Endodermal cell (in vitro differentiated cells): ENCODE measurements around the gene MXD3. TPM values are rescaled to one million over a fixed set of nuclear protein-coding genes. Genes with fewer than 3 reads are reported as not detected.
A peak's percentile ranks its signal among the peaks of the same experiment; 100 is the strongest.

Source experiments
- DNase-seq: peaks from one replicate; pipeline ENCODE4 v3.0.0-alpha.2; 2017
- H3K27ac ChIP-seq: 2 replicates; pipeline ENCODE4 v1.5.1; 2013; ENCODE audit warnings: mild to moderate bottlenecking, low read depth, low read length, moderate library complexity
- H3K27me3 ChIP-seq: 2 replicates; pipeline ENCODE4 v1.6.1; 2013; ENCODE audit warnings: mild to moderate bottlenecking, low read length, moderate library complexity; ENCODE audit not compliant: insufficient read depth, control insufficient read depth, poor library complexity, severe bottlenecking
- H3K36me3 ChIP-seq: 2 replicates; pipeline ENCODE4 v1.7.0; 2013; ENCODE audit warnings: mild to moderate bottlenecking, low read length, moderate library complexity; ENCODE audit not compliant: control insufficient read depth, insufficient read depth
- H3K4me1 ChIP-seq: one replicate; pipeline ENCODE4 v1.7.0; 2013; ENCODE audit warnings: low read length; ENCODE audit not compliant: control insufficient read depth, insufficient read depth
- H3K4me3 ChIP-seq: 2 replicates; pipeline ENCODE4 v1.5.1; 2013; ENCODE audit warnings: mild to moderate bottlenecking, low read length, moderate library complexity
- H3K9ac ChIP-seq: 2 replicates; pipeline ENCODE4 v1.6.1; 2013; ENCODE audit warnings: mild to moderate bottlenecking, low read length, moderate library complexity; ENCODE audit not compliant: poor library complexity, severe bottlenecking; ENCODE audit errors: extremely low read depth
- H3K9me3 ChIP-seq: 2 replicates; pipeline ENCODE4 v1.6.1; 2013; ENCODE audit warnings: mild to moderate bottlenecking, low read length, moderate library complexity; ENCODE audit not compliant: control insufficient read depth
- H3K27ac Mint-ChIP-seq: 2 replicates; pipeline ENCODE4 v1.8.0; 2020; ENCODE audit warnings: mixed read lengths
- H3K27me3 Mint-ChIP-seq: 2 replicates; pipeline ENCODE4 v1.8.0; 2021; ENCODE audit warnings: mild to moderate bottlenecking, mixed read lengths; ENCODE audit not compliant: insufficient read depth
- H3K36me3 Mint-ChIP-seq: 2 replicates; pipeline ENCODE4 v1.8.0; 2020; ENCODE audit warnings: low read depth, mixed read lengths
- H3K4me1 Mint-ChIP-seq: 2 replicates; pipeline ENCODE4 v1.8.0; 2020; ENCODE audit warnings: mixed read lengths
- H3K4me3 Mint-ChIP-seq: 2 replicates; pipeline ENCODE4 v1.8.0; 2020; ENCODE audit warnings: mild to moderate bottlenecking, moderate library complexity, mixed read lengths
- H3K9me3 Mint-ChIP-seq: 2 replicates; pipeline ENCODE4 v1.8.0; 2020; ENCODE audit warnings: mild to moderate bottlenecking, mixed read lengths
- WGBS, 2 experiments: methylation state at CpG; one replicate each; pipeline versions ENCODE4 v1.1.5 to v1.1.7; 2013; ENCODE audit warnings: missing lambda C conversion rate in 2 of 2, mixed read lengths in 1 of 2; ENCODE audit not compliant: insufficient coverage in 1 of 2, insufficient read length in 1 of 2; 5-methylcytosine and 5-hydroxymethylcytosine counted together
- total RNA-seq, 2 donors: library from RNA; stranded (reverse); fragmentation: NEBNext Ultra II Directional in 1 of 2; extraction: Animal tissue kit (Norgen Biotek cat#: 25700) in 1 of 2; gene quantifications; 2 replicates in 1 of 2; 3 replicates in 1 of 2; pipeline ENCODE4 v1.2.1, GENCODE V29; 2021
- TF ChIP-seq, protein P1 (sequence below): fragments of 200-600 bp; sonication (generic); conservative IDR thresholded peaks from 2 replicates; pipeline ENCODE4 v1.5.0; 2021; ENCODE audit warnings: antibody characterized with exemption, mild to moderate bottlenecking

Gene MXD3
- total RNA-seq, 2 donors from 2014 or later, result 14.2 to 20.4 TPM

DNA sequence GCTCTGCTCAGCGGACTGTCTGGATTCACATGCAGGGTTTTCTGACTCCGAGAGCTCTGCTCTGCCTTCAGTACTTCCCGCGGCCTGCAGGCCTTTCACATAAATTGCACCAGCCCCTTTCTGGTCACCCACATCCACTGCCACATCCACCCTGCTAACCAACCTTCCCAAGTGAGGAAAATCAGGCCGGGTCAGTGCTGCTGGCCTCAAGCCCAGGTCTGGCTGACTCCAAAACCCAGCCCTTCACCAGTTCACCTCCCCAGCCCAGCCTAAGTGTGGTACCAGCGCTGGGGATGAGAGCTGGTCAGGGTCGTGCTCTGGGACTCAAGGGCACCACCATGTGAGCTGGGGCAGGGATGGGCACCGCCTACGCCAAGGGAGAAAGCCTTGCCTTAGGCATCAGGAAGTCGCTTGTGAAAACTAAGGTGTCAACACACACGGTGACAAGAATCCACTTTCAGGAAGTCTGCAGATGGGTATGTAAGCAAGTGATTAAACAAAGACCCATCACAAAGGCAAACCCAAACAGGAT, 27.5 kb upstream of the MXD3 start:
- H3K4me3 ChIP-seq, result no peak overlapping the region
- 83% methylated on average over 8 to 11 of the region's 11 CpGs for WGBS, 2 experiments
- TF ChIP-seq, protein P1, sequence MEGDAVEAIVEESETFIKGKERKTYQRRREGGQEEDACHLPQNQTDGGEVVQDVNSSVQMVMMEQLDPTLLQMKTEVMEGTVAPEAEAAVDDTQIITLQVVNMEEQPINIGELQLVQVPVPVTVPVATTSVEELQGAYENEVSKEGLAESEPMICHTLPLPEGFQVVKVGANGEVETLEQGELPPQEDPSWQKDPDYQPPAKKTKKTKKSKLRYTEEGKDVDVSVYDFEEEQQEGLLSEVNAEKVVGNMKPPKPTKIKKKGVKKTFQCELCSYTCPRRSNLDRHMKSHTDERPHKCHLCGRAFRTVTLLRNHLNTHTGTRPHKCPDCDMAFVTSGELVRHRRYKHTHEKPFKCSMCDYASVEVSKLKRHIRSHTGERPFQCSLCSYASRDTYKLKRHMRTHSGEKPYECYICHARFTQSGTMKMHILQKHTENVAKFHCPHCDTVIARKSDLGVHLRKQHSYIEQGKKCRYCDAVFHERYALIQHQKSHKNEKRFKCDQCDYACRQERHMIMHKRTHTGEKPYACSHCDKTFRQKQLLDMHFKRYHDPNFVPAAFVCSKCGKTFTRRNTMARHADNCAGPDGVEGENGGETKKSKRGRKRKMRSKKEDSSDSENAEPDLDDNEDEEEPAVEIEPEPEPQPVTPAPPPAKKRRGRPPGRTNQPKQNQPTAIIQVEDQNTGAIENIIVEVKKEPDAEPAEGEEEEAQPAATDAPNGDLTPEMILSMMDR, result no peak
- H3K27ac ChIP-seq, result no peak overlapping the region
- H3K4me1 ChIP-seq, result no peaks in the 10 kb centered on the region
- no peak overlapping the region for H3K9ac ChIP-seq
- Mint-ChIP-seq H3K27ac (peak overlapping the region; percentile 61), H3K27me3 (no peaks in the 10 kb centered on the region), H3K9me3 (no peaks in the 10 kb centered on the region), H3K4me3 (no peak overlapping the region), H3K4me1 (peaks cover 10% of the 10 kb centered on the region), H3K36me3 (peaks cover 64% of the 10 kb centered on the region)
- H3K36me3 ChIP-seq, result peaks cover 69% of the 10 kb centered on the region
- no peak for DNase-seq
- H3K27me3 ChIP-seq, result no peaks in the 10 kb centered on the region
- peaks cover 6% of the 10 kb centered on the region for H3K9me3 ChIP-seq

DNA sequence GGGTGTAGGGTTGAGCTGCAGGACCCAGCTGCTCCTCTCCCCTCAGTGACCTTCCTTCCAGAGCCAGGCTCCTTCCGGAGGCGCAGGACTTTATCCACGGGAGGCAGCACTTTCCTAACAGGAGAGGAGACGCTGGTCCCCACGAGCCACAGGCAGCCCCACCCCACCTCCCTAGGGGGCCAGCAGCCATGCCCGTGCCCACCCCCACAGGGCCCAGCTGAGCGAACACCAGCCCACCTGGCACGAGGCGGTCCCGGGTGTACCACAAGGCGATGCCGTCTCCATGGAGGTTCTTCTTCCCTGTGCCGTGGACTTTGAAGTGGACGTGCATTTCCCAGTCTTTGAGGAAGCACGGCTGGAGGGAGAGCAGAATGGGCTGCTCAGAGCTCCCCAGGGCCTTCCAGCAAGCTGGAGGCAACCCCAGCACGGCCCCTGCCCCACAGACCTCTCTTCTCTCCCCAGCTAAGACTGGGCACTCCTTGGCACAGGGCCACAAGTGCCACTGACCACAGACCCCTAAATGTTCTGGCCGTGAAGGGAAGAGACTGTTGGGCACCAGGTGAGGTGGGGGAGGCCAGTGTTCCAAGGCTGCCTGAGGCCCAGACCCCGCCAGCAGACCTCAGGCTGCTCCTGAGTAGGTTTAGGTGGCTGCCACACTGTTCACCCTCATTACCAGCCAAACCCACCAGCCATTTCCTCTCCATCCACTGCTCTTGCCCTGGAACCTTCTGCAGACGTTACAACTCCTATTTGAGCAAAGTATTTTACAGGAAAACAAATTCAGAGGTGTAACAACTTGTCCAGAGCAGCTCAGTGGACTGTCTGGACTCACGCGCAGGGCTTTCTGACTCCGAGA, 26.8 kb upstream of the MXD3 start:
- no peaks in the 10 kb centered on the region for H3K9me3 Mint-ChIP-seq
- H3K4me3 ChIP-seq, result no peak overlapping the region
- peaks cover 10% of the 10 kb centered on the region for H3K4me1 Mint-ChIP-seq
- H3K36me3 Mint-ChIP-seq, result peaks cover 68% of the 10 kb centered on the region
- H3K4me3 Mint-ChIP-seq, result no peak overlapping the region
- peaks cover 6% of the 10 kb centered on the region for H3K9me3 ChIP-seq
- no peak overlapping the region for H3K27ac ChIP-seq
- H3K27me3 ChIP-seq, result no peaks in the 10 kb centered on the region
- H3K4me1 ChIP-seq, result no peaks in the 10 kb centered on the region
- no peaks in the 10 kb centered on the region for H3K27me3 Mint-ChIP-seq
- DNase-seq, result no peak
- 88 to 95% methylated on average over 14 to 22 of the region's 22 CpGs for WGBS, 2 experiments
- TF ChIP-seq, protein P1, result no peak
- no peak overlapping the region for H3K9ac ChIP-seq
- H3K27ac Mint-ChIP-seq, result peak overlapping the region; percentile 61
- peaks cover 72% of the 10 kb centered on the region for H3K36me3 ChIP-seq

DNA sequence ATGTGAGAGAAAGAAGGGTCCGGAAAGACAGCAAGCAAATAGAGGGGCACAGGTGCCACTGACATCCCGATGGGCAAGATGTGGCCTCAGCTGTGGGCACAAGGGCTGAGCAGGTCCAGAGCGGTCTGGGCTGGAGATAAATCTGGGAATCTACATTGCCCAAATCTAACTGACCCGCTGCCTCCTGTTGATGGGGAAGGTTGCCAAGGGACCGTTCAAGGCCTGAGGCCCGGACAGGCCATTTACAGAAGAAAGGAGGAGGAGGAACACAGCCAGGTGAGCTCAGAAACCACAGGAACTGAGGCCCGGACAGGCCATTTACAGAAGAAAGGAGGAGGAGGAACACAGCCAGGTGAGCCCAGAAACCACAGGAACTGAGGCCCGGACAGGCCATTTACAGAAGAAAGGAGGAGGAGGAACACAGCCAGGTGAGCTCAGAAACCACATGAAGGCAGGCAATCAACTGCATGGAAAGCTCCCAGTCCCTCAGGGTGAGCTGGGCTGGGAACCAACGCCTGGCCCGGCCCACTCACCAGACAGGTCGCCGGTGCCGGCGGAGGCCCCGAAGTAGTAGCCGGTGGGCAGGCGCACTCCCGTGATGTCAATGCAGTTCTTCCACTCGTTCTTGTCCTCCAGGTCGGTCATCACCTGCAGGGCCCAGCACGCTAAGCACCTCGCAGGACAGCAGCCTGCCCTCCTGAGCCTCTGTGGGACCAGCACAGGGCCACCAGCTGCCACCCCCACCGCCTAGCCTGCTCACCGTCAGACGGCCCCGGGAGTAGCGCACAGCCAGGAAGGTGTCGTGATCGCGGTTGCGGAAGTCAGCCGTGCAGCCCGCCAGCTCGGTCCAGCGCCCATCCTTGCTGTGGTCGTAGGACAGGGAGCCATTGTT, 25.2 kb upstream of the MXD3 start:
- H3K4me3 Mint-ChIP-seq, result no peak overlapping the region
- H3K27me3 Mint-ChIP-seq, result no peaks in the 10 kb centered on the region
- 95 to 96% methylated on average over 30 to 36 of the region's 36 CpGs for WGBS, 2 experiments
- peaks cover 71% of the 10 kb centered on the region for H3K36me3 Mint-ChIP-seq
- peaks cover 6% of the 10 kb centered on the region for H3K9me3 ChIP-seq
- H3K4me3 ChIP-seq, result no peak overlapping the region
- H3K4me1 ChIP-seq, result no peaks in the 10 kb centered on the region
- DNase-seq, result no peak
- H3K27ac ChIP-seq, result no peak overlapping the region
- TF ChIP-seq, protein P1, result no peak
- no peak overlapping the region for H3K27ac Mint-ChIP-seq
- H3K9me3 Mint-ChIP-seq, result no peaks in the 10 kb centered on the region
- H3K4me1 Mint-ChIP-seq, result peaks cover 10% of the 10 kb centered on the region
- H3K9ac ChIP-seq, result no peak overlapping the region
- no peaks in the 10 kb centered on the region for H3K27me3 ChIP-seq
- peaks cover 66% of the 10 kb centered on the region for H3K36me3 ChIP-seq
